GM06990 (cell line): ENCODE results near the gene CELSR1.

ENCODE experiments used
- DNase-seq: peaks from one replicate; pipeline ENCODE4 v3.0.0-alpha.2; 2011; ENCODE audit not compliant: insufficient read length; ENCODE audit errors: extremely low read depth
- H3K27me3 ChIP-seq: replicated peaks from 2 replicates; pipeline ENCODE4 v1.6.0; 2011; ENCODE audit warnings: low read length; ENCODE audit not compliant: control insufficient read depth, insufficient read depth
- H3K36me3 ChIP-seq: 2 replicates; pipeline ENCODE4 v1.5.1; 2011; ENCODE audit warnings: low read length; ENCODE audit not compliant: control insufficient read depth, insufficient read depth
- H3K4me3 ChIP-seq: replicated peaks from 2 replicates; pipeline ENCODE4 v1.5.1; 2011; ENCODE audit warnings: low read depth, mild to moderate bottlenecking, control low read depth, low read length
- TF ChIP-seq, protein P1 (sequence below): IDR thresholded peaks from 2 replicates; pipeline ENCODE4 v1.5.1; 2011; ENCODE audit warnings: low read length, control low read depth, mild to moderate bottlenecking, inconsistent platforms; ENCODE audit not compliant: insufficient read depth, poor library complexity, severe bottlenecking

The CELSR1 gene, protein sequence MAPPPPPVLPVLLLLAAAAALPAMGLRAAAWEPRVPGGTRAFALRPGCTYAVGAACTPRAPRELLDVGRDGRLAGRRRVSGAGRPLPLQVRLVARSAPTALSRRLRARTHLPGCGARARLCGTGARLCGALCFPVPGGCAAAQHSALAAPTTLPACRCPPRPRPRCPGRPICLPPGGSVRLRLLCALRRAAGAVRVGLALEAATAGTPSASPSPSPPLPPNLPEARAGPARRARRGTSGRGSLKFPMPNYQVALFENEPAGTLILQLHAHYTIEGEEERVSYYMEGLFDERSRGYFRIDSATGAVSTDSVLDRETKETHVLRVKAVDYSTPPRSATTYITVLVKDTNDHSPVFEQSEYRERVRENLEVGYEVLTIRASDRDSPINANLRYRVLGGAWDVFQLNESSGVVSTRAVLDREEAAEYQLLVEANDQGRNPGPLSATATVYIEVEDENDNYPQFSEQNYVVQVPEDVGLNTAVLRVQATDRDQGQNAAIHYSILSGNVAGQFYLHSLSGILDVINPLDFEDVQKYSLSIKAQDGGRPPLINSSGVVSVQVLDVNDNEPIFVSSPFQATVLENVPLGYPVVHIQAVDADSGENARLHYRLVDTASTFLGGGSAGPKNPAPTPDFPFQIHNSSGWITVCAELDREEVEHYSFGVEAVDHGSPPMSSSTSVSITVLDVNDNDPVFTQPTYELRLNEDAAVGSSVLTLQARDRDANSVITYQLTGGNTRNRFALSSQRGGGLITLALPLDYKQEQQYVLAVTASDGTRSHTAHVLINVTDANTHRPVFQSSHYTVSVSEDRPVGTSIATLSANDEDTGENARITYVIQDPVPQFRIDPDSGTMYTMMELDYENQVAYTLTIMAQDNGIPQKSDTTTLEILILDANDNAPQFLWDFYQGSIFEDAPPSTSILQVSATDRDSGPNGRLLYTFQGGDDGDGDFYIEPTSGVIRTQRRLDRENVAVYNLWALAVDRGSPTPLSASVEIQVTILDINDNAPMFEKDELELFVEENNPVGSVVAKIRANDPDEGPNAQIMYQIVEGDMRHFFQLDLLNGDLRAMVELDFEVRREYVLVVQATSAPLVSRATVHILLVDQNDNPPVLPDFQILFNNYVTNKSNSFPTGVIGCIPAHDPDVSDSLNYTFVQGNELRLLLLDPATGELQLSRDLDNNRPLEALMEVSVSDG (N-terminal part only)

DNA sequence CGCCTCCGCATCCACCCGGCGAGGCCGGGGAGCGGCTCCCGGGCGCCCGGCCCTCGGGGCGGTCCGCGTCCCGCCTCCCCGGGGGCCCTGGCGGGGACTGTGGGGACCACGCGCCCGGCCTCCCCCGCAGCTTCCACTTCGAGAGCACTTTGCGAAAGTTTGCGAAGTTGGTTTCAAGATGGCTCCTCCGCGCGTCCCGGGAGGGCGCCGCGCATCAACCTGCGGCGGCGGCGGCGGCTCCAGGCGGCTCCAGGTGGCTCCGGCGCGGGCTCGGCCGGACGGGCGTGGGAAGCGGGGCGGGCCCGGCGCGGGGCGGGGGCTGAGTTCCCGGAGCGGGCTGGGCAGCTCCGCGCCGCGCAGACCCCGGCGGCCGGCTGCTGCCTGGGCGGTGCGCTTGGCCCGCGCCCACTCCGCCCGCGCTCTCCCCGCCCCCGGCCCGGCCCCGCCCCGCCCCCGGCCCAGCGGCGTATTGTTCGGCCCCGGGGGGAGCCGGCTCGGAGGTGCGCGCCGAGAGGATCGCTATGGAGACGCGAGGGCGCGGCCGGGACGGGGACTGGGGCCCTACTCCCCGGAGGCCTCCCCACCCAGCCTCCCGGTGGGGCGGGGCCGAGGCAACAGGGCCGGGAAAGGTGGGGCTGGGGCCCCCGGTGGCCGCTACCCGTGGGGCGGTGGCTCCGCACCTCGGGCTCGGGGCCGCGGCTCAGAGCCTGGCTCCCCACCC is at the start of gene CELSR1:
Gene CELSR1 (minus strand): TSS at position 396 of the 721 bp plus-strand sequence. CDS start 450 bp downstream, outside the sequence.
- no peak for DNase-seq
- H3K27me3 ChIP-seq = no peaks in the 10 kb centered on the region; the same call in 1 of the 2 replicates
- H3K4me3 ChIP-seq = peak within 1 kb of the TSS; percentile 33
- no peaks in the 10 kb centered on the region for H3K36me3 ChIP-seq
- TF ChIP-seq, protein P1, sequence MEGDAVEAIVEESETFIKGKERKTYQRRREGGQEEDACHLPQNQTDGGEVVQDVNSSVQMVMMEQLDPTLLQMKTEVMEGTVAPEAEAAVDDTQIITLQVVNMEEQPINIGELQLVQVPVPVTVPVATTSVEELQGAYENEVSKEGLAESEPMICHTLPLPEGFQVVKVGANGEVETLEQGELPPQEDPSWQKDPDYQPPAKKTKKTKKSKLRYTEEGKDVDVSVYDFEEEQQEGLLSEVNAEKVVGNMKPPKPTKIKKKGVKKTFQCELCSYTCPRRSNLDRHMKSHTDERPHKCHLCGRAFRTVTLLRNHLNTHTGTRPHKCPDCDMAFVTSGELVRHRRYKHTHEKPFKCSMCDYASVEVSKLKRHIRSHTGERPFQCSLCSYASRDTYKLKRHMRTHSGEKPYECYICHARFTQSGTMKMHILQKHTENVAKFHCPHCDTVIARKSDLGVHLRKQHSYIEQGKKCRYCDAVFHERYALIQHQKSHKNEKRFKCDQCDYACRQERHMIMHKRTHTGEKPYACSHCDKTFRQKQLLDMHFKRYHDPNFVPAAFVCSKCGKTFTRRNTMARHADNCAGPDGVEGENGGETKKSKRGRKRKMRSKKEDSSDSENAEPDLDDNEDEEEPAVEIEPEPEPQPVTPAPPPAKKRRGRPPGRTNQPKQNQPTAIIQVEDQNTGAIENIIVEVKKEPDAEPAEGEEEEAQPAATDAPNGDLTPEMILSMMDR = no peak

DNA sequence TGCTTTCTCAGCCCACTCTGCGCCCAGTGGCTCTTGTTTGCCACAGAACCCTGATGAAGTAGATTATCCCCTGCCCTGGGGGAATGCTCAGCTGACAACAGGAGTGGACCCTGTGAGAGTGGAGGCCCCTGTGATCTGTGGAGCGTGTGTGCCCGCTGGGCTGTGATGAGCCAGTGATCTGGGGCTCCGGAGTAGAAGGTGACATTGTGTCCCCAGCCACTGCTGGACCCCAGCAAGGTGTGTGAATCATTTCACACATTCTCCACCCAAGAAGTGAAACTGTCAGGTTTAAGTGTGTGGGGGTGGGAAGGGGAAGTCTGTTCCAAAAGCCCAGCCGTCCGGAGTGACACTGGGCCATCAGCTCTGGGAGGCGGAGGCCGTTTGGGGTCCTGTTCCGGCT is 49.6 kb upstream of the CELSR1 start:
- TF ChIP-seq, protein P1 = no peak
- Histone ChIP-seq H3K4me3 (peak overlapping the region; percentile 50), H3K36me3 (no peaks in the 10 kb centered on the region), H3K27me3 (no peaks in the 10 kb centered on the region)
- peak; percentile 76 for DNase-seq

DNA sequence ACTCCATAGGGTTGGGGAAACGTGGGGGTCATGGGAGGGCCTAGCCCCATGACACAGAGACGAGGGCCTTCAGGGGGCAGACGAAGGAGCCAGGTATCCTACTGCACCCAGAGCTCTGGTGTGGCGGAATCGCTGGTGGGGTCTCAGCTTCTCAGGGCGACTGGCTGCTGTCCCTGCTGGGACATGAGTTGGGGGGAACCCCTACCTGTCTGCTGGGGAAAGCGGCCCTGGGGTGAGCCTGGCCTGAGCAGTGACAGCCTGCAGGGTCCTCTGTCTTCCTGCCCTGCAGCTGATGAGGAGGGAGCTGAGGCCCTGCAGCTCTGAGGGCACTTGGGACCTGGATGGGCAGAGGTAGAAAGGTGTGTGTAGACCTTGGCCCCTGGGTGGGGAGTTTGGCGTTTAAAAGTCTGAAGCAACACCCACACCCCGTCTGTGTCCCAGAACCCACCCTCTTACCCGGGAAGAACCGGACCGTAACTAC is 49.2 kb upstream of the CELSR1 start:
- no peak overlapping the region for H3K4me3 ChIP-seq
- H3K27me3 ChIP-seq = no peaks in the 10 kb centered on the region
- no peaks in the 10 kb centered on the region for H3K36me3 ChIP-seq
- no peak for DNase-seq
- TF ChIP-seq, protein P1 = no peak

DNA sequence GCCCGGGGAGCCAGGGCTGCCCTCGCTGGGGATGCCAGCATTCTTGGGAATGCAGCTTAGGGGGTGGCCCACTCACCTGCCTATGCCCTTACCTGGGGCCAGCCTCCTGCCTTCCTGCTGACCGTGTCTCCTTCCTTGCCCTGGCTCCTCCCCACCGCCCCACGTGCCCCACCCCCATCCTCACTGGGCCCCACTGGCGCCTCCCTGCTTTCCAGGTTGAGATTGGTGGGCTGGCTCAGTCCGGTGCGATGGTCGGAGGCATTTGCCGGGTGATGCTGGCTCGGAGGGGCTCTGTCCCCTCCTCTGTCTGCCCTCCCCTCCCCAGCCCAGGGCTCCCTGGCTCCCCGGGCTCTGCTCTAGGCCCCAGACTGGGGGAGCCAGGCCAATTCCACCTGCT is 48.7 kb upstream of the CELSR1 start:
- H3K27me3 ChIP-seq = no peaks in the 10 kb centered on the region
- no peaks in the 10 kb centered on the region for H3K36me3 ChIP-seq
- H3K4me3 ChIP-seq = no peak overlapping the region
- DNase-seq = no peak
- TF ChIP-seq, protein P1 = no peak
